HG03175 (cell line): ENCODE results near the gene FAM120B.

Experiments
- ATAC-seq: cut with Tn5 transposase; IDR thresholded peaks from one replicate; pipeline ENCODE4 v1.9.1; 2021; ENCODE audit warnings: mild to moderate bottlenecking, moderate library complexity; ENCODE audit not compliant: unreplicated experiment

FAM120B gene

GRCh38 chr6:170439366-170440361 is 133.1 kb downstream of the FAM120B start:
- no peak for ATAC-seq

- ATAC-seq, result no peak
Measured at GRCh38 chr6:170440437-170440836, 133.9 kb downstream of the FAM120B start.

GRCh38 chr6:170441316-170441715 is 134.8 kb downstream of the FAM120B start:
- no peak for ATAC-seq

- ATAC-seq, result no peak
Measured at GRCh38 chr6:170442596-170442995, 136.0 kb downstream of the FAM120B start.

- no peak for ATAC-seq
Measured at GRCh38 chr6:170443151-170443662, 136.6 kb downstream of the FAM120B start.

GRCh38 chr6:170444056-170444591 is 137.6 kb downstream of the FAM120B start:
- no peak for ATAC-seq

GRCh38 chr6:170444811-170445211 is 138.3 kb downstream of the FAM120B start:
- ATAC-seq, result no peak

GRCh38 chr6:170445487-170445886 is 138.9 kb downstream of the FAM120B start:
- ATAC-seq, result no peak

- ATAC-seq, result no peak
Measured at GRCh38 chr6:170445971-170446370, 139.4 kb downstream of the FAM120B start.

GRCh38 chr6:170446841-170447560 is 140.4 kb downstream of the FAM120B start:
- ATAC-seq, result no peak

GRCh38 chr6:170447561-170447930 is 141.0 kb downstream of the FAM120B start:
- no peak for ATAC-seq

GRCh38 chr6:170448317-170448716 is 141.8 kb downstream of the FAM120B start:
- no peak for ATAC-seq

GRCh38 chr6:170448751-170449630 is 142.4 kb downstream of the FAM120B start:
- ATAC-seq, result no peak

- no peak for ATAC-seq
Measured at GRCh38 chr6:170449835-170450753, 143.5 kb downstream of the FAM120B start.

- no peak for ATAC-seq
Measured at GRCh38 chr6:170450916-170451761, 144.6 kb downstream of the FAM120B start.

GRCh38 chr6:170451762-170452651 is 145.4 kb downstream of the FAM120B start:
- ATAC-seq, result no peak

- ATAC-seq, result no peak
Measured at GRCh38 chr6:170452767-170453545, 146.4 kb downstream of the FAM120B start.
